Thoracic aorta (tissue), 2 donors: ENCODE data around the gene PDC. TPM values are rescaled to one million over a fixed set of nuclear protein-coding genes. Genes with fewer than 3 reads are reported as not detected.

Source experiments
- ATAC-seq: fragments of 150-250 bp; one replicate; pipeline ENCODE4 v1.8.0; 2017; ENCODE audit warnings: low read depth; ENCODE audit not compliant: insufficient number of reproducible peaks, low FRiP score
- DNase-seq: peaks from one replicate; pipeline ENCODE4 v3.0.0-alpha.2; 2020; ENCODE audit warnings: low spot score
- H3K27ac ChIP-seq, 2 donors: fragments of 200-600 bp; sonication (generic); 1 replicate in 1 of 2; 2 replicates in 1 of 2; pipeline ENCODE4 v1.5.1; 2016; ENCODE audit warnings: mild to moderate bottlenecking in 2 of 2, moderate library complexity in 2 of 2
- H3K27me3 ChIP-seq: fragments of 200-600 bp; sonication (generic); replicated peaks from 2 replicates; pipeline ENCODE4 v1.6.0; 2016; ENCODE audit warnings: mild to moderate bottlenecking; ENCODE audit not compliant: insufficient read depth
- H3K36me3 ChIP-seq: fragments of 200-600 bp; sonication (generic); one replicate; pipeline ENCODE4 v1.5.1; 2016
- H3K4me1 ChIP-seq, 2 donors: fragments of 200-600 bp; sonication (generic); 1 replicate in 1 of 2; 2 replicates in 1 of 2; pipeline versions ENCODE4 v1.5.1 to v1.6.0; 2016; ENCODE audit warnings: low read depth in 2 of 2, mild to moderate bottlenecking in 1 of 2; ENCODE audit not compliant: control insufficient read depth in 1 of 2
- H3K4me3 ChIP-seq: fragments of 200-600 bp; sonication (generic); 2 replicates; pipeline ENCODE4 v1.5.1; 2016; ENCODE audit warnings: mild to moderate bottlenecking
- H3K9me3 ChIP-seq: fragments of 200-600 bp; sonication (generic); 2 replicates; pipeline ENCODE4 v1.5.1; 2016
- CTCF ChIP-seq: fragments of 200-600 bp; sonication (generic); IDR thresholded peaks from one replicate; pipeline ENCODE4 v1.5.1; 2019; ENCODE audit warnings: antibody characterized with exemption
- total RNA-seq, 2 donors: library from RNA; depleted of rRNA; stranded (reverse); fragments of >200 nt; gene quantifications; one replicate each; pipeline versions ENCODE4 v1.1.0 to v1.2.3, GENCODE V29; 2016

The PDC gene
- total RNA-seq, 2 donors from 2014 or later = not detected

- Histone ChIP-seq H3K36me3 (no peaks in the 10 kb centered on the region), H3K4me1 (peaks cover 0 to 13% of the 10 kb centered on the region in 2 donors), H3K27me3 (no peaks in the 10 kb centered on the region), H3K9me3 (no peaks in the 10 kb centered on the region), H3K4me3 (no peak overlapping the region), H3K27ac (no peak overlapping the region)
- no peak for TF ChIP-seq CTCF
- ATAC-seq (no peak), DNase-seq (no peak)
These were observed 37.9 kb upstream of the PDC start for GRCh38 chr1:186498695-186499389.

GRCh38 chr1:186498071-186498470 lies 37.2 kb upstream of the PDC start:
- ATAC-seq (no peak), DNase-seq (no peak)
- Histone ChIP-seq H3K27ac (no peak overlapping the region), H3K36me3 (no peaks in the 10 kb centered on the region), H3K27me3 (no peaks in the 10 kb centered on the region), H3K9me3 (no peaks in the 10 kb centered on the region), H3K4me3 (no peak overlapping the region), H3K4me1 (peaks cover 0 to 12% of the 10 kb centered on the region in 2 donors)
- no peak for TF ChIP-seq CTCF

GRCh38 chr1:186497651-186498050 lies 36.7 kb upstream of the PDC start:
- TF ChIP-seq CTCF = no peak
- Histone ChIP-seq H3K27me3 (no peaks in the 10 kb centered on the region), H3K36me3 (no peaks in the 10 kb centered on the region), H3K27ac (no peak overlapping the region), H3K4me1 (peaks cover 0 to 15% of the 10 kb centered on the region in 2 donors), H3K9me3 (no peaks in the 10 kb centered on the region), H3K4me3 (no peak overlapping the region)
- ATAC-seq (no peak), DNase-seq (no peak)

- ATAC-seq = no peak
- no peak for TF ChIP-seq CTCF
- Histone ChIP-seq H3K9me3 (no peaks in the 10 kb centered on the region), H3K4me1 (peaks cover 0 to 19% of the 10 kb centered on the region in 2 donors), H3K36me3 (no peaks in the 10 kb centered on the region), H3K27ac (no peak overlapping the region), H3K27me3 (no peaks in the 10 kb centered on the region), H3K4me3 (no peak overlapping the region)
- DNase-seq = no peak
These were observed 35.4 kb upstream of the PDC start for GRCh38 chr1:186496171-186496851.

- no peak overlapping the region for H3K4me3 ChIP-seq
- no peak for TF ChIP-seq CTCF
- no peak overlapping the region for H3K27ac ChIP-seq
- ATAC-seq = no peak
- no peaks in the 10 kb centered on the region for H3K36me3 ChIP-seq
- no peaks in the 10 kb centered on the region for H3K27me3 ChIP-seq
- H3K4me1 ChIP-seq = peaks cover 0 to 19% of the 10 kb centered on the region in 2 donors
- no peak for DNase-seq
- H3K9me3 ChIP-seq = no peaks in the 10 kb centered on the region
These were observed 33.9 kb upstream of the PDC start for GRCh38 chr1:186494832-186495271.
